Activated CD8-positive, alpha-beta memory T cell treated with anti-CD3 and anti-CD28 coated beads for 48 hours (primary cell): ENCODE measurements around the gene STAT5B.
"Not testable (repeated sequence)": the region's sequence is repeated elsewhere in the genome, so short reads cannot be mapped to it uniquely, and the experiment has no call there.

Source experiments
- DNase-seq, 3 experiments: peaks; one replicate each; pipeline ENCODE4 v3.0.0-alpha.2; 2020; ENCODE audit warnings: low read depth in 2 of 3, low spot score in 2 of 3

STAT5B gene

DNA sequence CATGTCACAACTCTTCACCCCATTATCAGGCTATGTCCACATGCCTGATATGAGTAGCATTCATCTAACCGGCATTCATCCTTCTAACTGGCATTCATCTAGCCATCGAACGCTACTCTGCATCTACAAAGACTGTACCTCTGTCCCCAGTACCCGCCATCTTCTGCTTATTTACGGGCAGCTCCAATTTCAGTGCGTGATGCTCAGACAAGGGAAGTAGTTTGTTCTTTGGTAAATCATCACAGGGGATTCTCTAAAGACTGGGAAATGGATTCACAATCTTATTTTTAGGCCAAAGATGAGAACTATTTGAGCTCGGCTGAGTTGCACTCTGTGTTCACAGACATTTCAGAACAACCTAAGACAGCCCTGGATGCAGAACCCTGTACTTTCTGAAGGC, 39.4 kb downstream of the STAT5B start:
- DNase-seq = no peak

DNA sequence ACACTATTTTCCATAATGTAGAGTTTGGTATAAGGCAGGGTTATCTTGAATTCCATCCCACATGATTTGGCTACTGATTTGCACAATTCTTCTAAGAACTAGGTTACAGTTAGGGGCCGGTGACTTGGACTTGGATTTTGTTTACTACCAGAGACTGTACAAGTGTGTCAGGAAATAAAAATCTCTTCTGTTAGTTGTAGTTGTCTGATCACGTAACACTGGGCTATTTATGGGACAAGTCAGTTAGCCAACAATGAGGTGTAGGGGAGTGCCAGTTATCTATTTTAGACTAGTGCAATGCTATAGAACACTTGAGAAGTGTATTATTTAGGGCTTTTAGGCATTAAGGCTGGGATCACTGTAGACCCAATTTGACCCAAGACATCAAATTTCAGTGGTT, 42.2 kb downstream of the STAT5B start:
- no peak for DNase-seq

DNA sequence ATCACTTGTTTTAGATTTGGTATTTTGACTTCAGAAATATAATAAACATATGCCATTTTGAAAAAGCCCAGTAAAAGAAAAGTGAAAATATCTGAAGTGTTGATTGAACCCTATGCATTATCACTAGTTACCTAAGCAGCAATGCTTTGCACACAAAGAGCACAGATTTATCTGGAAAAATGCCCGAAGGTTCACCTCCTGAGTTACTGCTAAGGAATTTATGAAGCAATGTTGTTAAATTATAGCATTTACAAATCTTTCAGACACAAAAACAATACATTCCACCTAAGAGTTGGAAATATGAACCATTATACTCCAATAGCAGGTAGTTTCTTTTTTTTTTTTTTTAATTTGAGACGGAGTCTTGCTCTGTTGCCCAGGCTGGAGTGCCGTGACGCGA, 43.0 kb downstream of the STAT5B start:
- DNase-seq = no peak

DNA sequence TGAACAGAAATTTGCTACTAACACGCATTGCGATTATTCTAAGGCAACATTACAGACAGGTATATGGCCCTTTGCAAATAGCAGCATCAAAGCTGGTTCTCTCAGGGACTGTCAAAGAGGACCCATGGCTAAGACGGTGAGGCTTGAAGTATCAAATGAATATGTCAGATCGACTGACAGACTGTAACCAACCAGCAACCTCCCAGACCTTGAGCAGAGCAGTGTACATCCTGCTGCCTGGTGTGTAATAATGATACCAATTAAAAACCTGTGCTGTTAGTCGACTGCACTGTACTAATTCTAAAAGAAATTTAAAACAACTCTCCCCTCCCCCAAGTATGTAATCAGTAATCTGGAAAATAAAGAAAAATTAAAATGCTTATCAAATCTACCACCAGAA, 46.0 kb downstream of the STAT5B start:
- DNase-seq = no peak

DNA sequence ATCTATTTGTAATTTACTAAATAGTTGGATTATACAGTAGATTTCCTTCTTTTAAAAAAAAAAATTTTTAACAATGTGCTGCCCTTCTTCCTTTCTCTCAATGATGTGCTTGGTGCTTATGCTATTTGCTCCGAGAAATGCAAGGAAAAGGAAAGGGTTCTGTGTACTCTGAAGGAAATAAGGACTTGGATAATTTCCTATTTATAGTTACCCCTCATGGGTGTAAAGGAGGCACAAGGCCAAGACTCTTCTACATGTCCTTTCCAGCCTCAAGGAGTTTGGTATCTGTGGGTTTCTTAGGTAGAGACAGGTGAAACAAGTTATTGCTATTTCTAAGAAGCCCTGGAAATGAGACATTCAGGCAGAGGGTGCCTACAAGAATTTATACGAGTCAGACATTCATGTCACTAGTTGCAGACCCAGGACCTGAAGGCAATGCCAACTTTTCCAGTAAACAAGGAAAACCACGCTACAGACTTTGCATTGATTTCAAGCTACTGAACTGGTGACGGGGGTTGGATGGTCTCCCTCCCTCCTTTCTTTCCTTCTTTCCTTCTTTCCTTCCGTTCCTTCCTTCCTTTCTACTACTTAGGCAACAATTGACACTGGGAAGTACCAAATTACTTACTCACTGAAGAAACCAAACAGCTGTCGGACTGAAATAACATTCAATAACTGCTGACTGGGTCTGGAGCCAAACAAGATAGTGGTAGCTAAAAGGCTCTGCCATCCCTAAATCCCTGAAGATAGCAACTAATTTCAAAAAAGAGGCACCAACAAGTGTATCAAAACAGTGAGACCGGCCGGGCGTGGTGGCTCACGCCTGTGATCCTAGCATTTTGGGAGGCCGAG, 48.1 kb downstream of the STAT5B start:
- no peak for DNase-seq

DNA sequence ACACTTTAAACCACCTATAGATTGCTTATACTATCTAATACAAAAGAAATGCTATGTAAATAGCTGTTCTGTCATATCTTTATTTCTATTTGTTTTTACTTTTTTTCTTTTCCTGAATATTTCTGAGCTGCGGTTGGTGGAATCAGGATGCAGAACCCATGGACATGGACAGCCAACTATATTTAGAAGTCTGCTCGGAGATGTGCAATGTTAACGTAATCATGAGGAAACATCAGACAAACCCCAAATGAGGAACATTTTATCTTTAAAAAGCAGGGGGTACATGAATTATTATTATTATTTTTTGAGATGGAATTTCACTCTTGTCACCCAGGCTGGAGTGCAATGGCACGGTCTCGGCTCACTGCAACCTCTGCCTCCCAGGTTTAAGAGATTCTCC, 50.5 kb downstream of the STAT5B start:
- DNase-seq = no peak

DNA sequence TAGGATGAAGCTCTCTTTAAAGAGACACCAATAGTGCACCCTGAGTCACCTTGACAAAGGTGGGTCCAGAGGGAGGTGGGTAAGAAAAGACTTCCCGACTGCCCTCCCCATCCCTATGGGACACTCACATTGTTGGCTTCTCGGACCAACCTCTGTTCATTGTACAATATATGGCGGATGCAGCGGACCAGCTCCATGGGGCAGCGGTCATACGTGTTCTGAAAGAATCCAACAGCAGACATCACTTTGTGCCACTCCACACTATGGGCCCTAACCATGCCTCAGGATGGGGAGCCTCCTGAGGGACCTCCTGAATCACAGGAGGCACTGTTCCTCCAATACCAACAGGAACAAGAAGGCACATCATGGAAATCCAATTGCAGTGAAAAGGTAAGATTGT, 51.5 kb downstream of the STAT5B start:
- no peak for DNase-seq

DNA sequence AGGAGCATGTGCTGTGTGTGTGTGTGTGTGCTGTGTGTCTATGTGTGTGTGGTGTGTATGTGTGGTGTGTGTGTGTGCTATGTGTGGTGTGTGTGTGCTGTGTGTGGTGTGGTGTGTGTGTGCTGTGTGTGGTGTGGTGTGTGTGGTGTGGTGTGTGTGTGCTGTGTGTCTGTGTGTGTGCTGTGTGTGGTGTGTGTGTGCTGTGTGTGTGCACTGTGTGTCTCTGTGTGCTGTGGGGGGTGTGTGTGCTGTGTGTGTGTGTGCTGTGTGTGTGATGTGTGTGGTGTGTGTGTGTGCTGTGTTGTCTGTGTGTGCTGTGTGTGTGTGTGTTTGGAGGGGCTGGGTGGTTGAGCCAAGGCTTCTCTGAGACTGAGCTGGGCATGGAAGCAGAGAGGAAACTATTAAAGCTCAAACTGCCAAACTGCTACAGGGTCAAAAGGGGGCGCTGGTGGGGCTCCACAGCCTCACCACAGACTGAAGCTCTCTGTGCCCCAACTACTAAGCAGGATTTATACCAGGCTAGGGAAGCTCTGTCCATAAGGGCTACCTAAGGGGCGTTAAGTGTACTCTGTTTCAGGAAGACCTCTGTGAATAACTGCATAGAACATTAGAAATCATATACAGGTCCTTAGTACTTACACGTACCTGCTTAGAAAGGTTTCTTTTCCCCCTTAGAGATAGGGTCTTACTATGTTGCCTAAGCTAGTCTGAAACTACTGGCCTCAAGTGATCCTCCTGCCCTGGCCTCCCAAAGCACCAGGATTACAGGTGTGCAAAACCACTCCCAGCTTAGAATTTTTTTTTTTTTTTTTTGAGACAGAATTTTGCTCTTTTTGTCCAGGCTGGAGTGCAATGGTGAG, 54.1 kb downstream of the STAT5B start:
- peak; percentile 13 to 31 (median 16) for DNase-seq

DNA sequence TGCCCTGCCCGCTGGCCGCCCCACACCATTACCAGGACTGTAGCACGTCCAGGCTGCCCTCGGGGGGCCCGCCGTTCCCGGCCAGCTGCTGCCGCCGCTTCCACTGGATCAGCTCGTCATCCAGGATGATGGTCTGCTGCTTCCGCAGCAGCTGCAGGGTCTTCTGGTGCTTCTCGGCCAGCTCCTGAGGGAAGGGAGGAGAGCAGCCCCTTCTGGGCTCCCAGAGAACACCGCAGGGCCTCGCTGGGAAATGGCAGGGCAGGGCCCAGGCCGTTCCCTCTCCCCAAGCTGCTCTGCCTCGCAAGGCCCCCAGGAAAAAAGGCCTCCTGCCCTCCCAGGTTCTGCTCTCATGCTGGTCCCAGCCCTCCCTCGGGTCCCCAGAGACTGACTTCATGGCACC, 56.9 kb downstream of the STAT5B start:
- not testable (repeated sequence) for DNase-seq

DNA sequence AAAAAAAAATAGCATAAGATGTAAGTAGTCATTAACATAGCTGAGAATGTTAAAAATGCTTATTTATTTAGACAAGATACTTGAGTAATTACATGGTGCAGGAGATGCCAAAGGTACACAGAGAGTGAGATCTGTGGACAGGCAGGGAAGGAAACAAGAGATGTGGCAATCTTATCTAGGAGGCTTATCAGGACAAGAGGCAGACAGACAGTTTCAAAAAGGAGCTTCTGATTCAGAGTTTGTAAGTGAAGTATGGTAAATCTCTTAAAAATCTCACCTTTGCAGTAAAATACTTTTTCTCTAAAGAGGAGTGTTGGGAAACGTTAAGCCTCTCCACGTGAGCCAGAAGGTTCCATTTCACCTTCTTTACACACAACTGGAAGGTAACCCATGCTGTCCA, 62.0 kb downstream of the STAT5B start:
- DNase-seq = no peak

DNA sequence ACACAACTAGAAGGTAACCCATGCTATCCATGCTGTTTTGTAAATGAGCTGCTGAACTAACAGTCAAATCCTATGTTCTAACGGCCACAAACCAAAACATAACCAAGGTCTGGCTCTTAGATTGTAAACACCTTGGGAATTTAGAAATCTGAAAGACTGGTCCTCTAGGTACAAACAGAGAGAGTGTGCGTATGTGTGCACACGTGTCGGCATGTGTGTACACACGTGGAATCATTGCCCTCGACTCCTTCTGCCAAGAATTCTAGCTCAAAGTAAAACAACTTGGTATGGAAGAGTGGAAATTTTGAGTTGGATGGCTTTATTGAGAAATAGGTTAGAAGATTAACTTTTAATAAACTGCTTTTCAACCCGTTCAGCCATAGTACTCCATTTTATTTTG, 63.8 kb downstream of the STAT5B start:
- no peak for DNase-seq

DNA sequence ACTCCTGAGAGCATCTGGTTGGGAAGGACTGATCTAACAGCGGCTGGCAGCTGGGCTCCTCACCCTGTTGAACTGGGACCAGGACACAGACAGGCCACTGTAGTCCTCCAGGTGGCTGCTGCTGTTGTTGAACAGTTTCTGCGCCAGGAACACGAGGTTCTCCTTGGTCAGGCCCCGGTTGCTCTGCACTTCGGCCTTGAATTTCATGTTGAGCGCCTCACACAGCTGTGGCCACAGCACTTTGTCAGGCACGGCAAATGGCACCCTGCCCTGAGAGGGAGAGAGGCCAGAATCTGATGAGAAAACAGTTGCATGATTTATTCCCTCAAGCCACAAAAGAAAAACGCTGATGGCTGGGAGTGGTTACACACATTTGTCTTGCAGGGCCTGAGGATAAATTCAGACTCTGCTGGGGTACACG, 64.3 kb downstream of the STAT5B start:
- DNase-seq = not testable (repeated sequence)

DNA sequence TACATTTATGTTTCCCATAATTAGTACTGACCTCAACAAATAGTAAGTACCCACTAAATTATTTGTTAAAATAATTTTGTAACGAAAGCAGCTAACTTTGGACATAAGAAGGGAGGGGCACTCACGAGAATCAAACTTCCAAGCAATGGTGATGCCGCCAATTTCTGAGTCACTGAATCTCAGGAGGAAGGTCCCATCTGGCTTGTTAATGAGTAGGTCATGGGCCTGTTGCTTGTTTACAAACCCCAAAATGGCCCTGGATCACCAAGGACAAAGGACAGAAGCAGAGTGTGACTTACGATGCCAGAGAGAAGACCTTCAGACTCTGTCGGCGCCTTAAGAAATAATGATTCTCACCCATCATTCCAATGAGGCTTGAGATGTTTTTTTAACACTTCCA, 66.1 kb downstream of the STAT5B start:
- no peak for DNase-seq

DNA sequence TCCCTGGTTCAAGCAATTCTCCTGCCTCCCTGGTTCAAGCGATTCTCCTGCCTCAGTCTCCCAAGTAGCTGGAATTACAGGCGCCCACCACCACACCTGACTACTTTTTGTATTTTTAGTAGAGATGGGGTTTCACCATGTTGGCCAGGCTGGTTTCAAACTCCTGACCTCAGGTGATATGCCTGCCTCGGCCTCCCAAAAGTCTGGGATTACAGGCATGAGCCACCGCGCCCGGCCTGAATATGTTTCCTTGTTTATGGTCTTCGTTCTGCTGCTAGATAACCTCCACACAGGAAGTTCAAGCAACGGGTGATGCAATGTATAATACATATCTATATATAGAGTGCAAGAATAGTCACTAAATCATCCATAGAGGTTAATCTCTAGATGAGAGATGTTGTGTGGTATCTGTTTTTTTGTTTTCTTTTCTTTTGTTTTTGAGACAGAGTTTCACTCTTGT, 70.0 kb downstream of the STAT5B start:
- DNase-seq = not testable (repeated sequence)

DNA sequence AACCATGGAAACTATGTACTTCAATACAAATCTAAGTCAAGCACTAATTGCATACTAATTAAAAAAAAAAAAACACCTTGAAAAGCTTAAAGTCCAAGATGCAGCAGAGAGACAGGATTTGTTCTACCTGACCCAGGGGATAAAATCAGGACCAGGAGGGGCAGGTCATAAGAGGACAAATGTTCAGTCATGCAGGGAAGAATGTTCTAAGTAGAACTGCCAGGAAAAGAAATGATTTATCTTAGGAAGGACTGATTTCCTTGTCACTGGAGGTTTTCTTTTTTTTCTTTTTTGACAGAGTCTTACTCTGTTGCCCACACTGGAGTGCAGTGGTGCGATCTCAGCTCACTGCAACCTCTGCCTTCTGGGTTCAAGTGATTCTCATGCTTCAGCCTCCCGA, 72.8 kb downstream of the STAT5B start:
- DNase-seq = no peak

DNA sequence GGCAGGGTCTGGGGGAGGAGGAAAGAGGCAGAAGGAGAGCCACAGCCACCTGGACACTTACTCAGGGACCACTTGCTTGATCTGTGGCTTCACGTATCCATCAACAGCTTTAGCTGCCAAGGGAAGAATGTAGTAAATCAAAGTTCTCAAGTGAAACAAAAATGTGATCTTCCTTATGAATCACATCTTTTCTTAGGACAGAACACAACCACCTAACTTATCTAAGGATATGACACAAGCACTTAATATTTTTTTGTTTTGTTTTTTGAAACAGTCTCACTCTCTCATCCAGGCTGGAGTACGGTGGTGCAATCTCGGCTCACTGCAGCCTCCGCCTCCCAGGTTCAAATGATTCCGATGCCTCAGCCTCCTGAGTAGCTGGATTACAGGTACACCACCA, 73.5 kb downstream of the STAT5B start:
- no peak for DNase-seq

DNA sequence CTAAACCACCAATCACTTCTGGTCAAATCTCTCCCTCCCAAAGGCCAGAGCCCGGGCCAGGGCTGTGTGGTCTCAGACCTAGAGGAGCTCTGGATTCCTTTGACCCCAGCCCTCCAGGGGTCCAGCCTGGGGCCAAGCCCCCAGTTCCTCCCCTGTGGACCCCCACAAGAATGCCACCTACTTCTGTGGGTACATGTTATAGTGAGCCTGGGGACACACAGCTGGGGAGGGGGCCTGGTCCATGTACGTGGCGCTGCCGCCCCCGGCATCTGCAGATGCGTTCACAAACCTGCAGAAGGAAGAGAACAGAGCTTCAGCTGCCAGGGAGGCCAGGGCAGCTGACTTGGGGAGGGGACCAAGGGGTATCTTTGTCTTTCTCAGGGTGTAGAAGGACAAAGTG, 74.0 kb downstream of the STAT5B start:
- no peak for DNase-seq

DNA sequence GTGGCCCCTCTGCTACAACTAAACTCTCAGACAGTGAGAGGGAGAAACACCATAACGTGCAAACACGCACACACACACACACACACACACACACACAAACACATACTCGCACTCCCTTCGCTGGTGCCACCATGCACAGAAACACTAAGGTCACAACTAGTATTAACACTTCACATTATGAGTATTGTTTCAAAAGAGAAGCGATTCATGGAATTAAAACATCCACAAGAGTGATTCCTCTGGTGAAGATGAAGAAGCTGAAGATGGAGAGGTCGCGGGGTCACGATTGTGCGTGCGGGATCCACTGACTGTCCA, 74.8 kb downstream of the STAT5B start:
- DNase-seq = no peak

DNA sequence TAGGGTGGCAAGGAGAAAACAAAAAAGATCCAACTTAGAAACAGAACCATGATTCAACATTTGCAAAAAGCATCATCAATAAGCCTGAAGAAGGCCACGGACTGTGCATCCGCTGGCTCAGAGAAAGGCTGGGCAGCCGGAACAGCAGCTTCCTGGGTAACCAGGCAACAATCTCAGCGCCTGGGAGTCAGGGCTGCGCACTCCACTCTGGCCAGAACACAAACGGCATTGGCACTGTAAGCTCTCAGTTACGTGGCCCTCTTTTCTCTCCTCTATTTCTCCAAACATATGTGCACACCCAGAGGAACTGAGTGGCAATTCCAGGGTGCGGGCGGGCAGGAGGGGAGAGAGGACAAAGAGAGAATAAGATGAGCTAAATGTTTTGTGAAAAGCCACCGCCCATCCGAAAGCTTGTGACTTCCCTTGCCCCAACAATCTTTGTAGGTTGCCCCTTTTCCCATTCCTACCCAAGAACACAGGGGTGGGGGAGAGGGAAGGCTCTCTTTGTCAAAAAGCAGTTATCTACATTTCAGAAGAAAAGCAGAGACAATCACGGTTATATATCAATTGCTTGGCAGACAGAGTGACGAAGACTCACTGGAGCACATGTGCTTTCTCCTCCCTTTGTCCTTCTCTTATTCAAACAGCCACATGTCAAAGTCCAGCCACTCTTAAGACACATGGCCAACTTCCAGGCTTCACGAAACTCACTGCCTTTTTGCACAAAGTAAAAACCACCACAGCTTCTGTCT, 75.3 kb downstream of the STAT5B start:
- DNase-seq = no peak

DNA sequence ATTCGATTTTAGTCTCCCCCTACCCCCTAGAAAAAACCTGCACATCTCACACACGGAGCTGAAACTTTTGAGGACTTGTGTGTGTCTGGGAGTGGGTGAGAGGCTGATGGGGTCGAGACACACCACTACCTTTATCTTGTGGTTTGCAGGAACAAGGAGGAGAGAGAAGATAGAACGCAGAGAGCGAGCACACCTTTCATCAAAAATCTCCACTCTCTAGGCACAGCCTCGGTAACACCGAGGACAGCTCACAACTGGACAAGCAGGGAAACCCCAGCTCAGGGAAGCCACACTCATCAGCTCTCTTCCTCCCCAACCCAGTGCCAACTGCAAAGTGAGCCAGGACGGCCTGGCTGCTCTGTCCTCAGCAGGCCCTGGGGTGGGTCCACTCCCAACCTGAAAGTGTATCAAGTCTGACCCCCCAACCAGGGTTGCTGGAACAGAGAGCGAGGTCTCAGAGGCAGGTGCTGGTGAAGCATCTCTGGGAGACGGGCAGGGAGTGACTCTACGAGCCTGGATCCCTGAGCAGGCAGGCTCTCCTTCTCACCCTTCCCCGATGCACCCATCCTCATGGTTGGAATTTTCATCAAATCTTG, 76.7 kb downstream of the STAT5B start:
- DNase-seq = no peak

DNA sequence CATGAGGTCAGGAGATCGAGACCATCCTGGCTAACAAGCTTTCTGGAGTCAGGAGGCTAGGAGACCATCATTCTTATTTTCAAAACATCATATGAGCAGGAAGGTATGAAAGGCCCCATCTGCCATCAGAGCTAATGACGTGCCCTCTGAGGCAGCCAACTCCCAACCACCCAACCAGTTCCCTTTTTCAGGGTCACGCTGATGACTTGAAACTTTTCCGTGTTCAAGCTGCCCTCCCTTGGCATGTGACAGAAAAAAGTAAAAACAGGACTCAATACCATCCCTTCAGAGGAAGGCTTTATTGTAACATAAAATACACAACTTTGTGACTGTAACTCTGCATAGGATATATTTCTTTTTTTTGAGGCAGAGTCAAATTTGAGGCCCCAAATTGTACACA, 77.3 kb downstream of the STAT5B start:
- DNase-seq = no peak
